Sigmoid colon (tissue), 7 donors: ENCODE measurements around the gene GALNT10. TPM values are rescaled to one million over a fixed set of nuclear protein-coding genes. Genes with fewer than 3 reads are reported as not detected.
A peak's percentile ranks its signal among the peaks of the same experiment; 100 is the strongest.

Experiments used
- DNase-seq: peaks from one replicate; pipeline ENCODE4 v3.0.0-alpha.2; 2019
- H3K27ac ChIP-seq, 4 donors: fragments of 200-600 bp; sonication (generic); one replicate each; pipeline ENCODE4 v1.5.1; 2016 to 2019; ENCODE audit warnings: mild to moderate bottlenecking in 1 of 4
- H3K27me3 ChIP-seq, 3 donors: fragments of 200-600 bp; sonication (generic); one replicate each; pipeline ENCODE4 v1.5.1; 2019; ENCODE audit warnings: mild to moderate bottlenecking in 1 of 3
- H3K36me3 ChIP-seq, 4 donors: fragments of 200-600 bp; sonication (generic); one replicate each; pipeline ENCODE4 v1.5.1; 2016 to 2019
- H3K4me1 ChIP-seq, 4 donors: fragments of 200-600 bp; sonication (generic); one replicate each; pipeline ENCODE4 v1.5.1; 2017 to 2019
- H3K4me3 ChIP-seq, 4 donors: fragments of 200-600 bp; sonication (generic); one replicate each; pipeline ENCODE4 v1.5.1; 2017 to 2019; ENCODE audit warnings: mild to moderate bottlenecking in 2 of 4, moderate library complexity in 1 of 4
- H3K9me3 ChIP-seq, 4 donors: fragments of 200-600 bp in 3 of 4; sonication (generic) in 3 of 4; one replicate each; pipeline versions ENCODE4 v1.5.1 to v1.6.1; 2013 to 2019
- EP300 ChIP-seq, 4 donors: sonication (generic); formaldehyde crosslinking; IDR thresholded peaks; one replicate each; pipeline ENCODE4 v1.6.1; 2017; ENCODE audit warnings: antibody characterized with exemption in 4 of 4
- POLR2A ChIP-seq, 2 donors: fragments of 450-650 bp; IDR thresholded peaks; one replicate each; pipeline ENCODE4 v1.6.1; 2016; ENCODE audit warnings: antibody characterized with exemption in 2 of 2, mild to moderate bottlenecking in 2 of 2, moderate library complexity in 2 of 2
- POLR2AphosphoS5 ChIP-seq, 4 donors: sonication (generic); formaldehyde crosslinking; IDR thresholded peaks; one replicate each; pipeline ENCODE4 v1.6.1; 2017; ENCODE audit warnings: antibody characterized with exemption in 4 of 4
- WGBS, 2 donors: extraction: QIAGEN DNeasy Blood & Tissue Kit; methylation state at CpG; one replicate each; pipeline ENCODE4 v1.1.7; 2013; 5-methylcytosine and 5-hydroxymethylcytosine counted together
- intact Hi-C: fragments of 100-400 bp; cut with DNase I; formaldehyde crosslinking; loops from one replicate; pipeline ENCODE4 v1.15.1; 2023
- polyA plus RNA-seq, 3 donors: library from polyadenylated mRNA; stranded (reverse); fragments of 200-250 nt; gene quantifications; one replicate each; pipeline ENCODE4 v1.2.3, GENCODE V29; 2013
- total RNA-seq, 4 donors: library from RNA; depleted of rRNA; stranded (reverse); fragments of >200 nt; gene quantifications; one replicate each; pipeline ENCODE4 v1.1.0, GENCODE V29; 2016
- TF ChIP-seq, protein P1 (sequence below), 4 experiments: fragments of 450-650 bp in 3 of 4; fragments of 200-600 bp in 1 of 4; IDR thresholded peaks; one replicate each; pipeline ENCODE4 v1.5.1; 2016 to 2019; ENCODE audit warnings: antibody characterized with exemption in 4 of 4, mild to moderate bottlenecking in 3 of 4, moderate library complexity in 2 of 4
- donor health status: healthy with polysubstance abuse.
- donor health status: Bipolar disorder and iron deficiency.
- donor health status: healthy.

Gene GALNT10
- total and polyA plus RNA-seq, 7 donors, result 6.0 to 41.7 (median 24.3) TPM

DNA sequence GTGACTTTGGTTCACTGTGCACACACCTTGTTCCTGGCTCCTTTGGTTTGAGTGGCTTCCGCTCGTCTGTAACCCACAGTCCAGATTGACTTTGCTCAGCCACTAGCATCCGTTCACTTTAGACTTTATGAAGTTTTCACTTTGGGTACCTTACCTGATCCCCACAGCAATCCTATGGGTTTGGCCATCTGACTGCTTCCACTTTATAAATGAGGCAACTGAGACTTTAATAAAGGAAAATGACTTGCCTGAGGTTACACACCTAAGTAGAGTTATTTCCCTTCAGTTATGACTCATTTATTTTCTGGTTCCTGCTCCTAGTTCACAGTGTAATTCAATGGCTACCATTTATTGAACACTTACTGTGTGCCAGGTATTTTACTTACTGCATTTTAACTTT, 161.0 kb downstream of the GALNT10 start:
- H3K4me1 ChIP-seq, result peaks cover 0 to 11% (median 7%) of the 10 kb centered on the region in 4 donors
- TF ChIP-seq EP300 (IDR thresholded peaks at IDR 0.05) (no peak), POLR2A (IDR thresholded peaks at IDR 0.05) (no peak), POLR2AphosphoS5 (IDR thresholded peaks at IDR 0.05) (no peak)
- TF ChIP-seq, protein P1, sequence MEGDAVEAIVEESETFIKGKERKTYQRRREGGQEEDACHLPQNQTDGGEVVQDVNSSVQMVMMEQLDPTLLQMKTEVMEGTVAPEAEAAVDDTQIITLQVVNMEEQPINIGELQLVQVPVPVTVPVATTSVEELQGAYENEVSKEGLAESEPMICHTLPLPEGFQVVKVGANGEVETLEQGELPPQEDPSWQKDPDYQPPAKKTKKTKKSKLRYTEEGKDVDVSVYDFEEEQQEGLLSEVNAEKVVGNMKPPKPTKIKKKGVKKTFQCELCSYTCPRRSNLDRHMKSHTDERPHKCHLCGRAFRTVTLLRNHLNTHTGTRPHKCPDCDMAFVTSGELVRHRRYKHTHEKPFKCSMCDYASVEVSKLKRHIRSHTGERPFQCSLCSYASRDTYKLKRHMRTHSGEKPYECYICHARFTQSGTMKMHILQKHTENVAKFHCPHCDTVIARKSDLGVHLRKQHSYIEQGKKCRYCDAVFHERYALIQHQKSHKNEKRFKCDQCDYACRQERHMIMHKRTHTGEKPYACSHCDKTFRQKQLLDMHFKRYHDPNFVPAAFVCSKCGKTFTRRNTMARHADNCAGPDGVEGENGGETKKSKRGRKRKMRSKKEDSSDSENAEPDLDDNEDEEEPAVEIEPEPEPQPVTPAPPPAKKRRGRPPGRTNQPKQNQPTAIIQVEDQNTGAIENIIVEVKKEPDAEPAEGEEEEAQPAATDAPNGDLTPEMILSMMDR (IDR thresholded peaks at IDR 0.05), result no peak
- H3K27ac ChIP-seq, result no peak overlapping the region
- intact Hi-C loops, result no loop called here
- no peak for DNase-seq
- no peaks in the 10 kb centered on the region for H3K27me3 ChIP-seq
- 94 to 97% methylated on average over 3 of the region's 3 CpGs for WGBS, 2 donors
- H3K36me3 ChIP-seq, result no peaks in the 10 kb centered on the region
- H3K4me3 ChIP-seq, result no peak overlapping the region
- H3K9me3 ChIP-seq, result no peaks in the 10 kb centered on the region

DNA sequence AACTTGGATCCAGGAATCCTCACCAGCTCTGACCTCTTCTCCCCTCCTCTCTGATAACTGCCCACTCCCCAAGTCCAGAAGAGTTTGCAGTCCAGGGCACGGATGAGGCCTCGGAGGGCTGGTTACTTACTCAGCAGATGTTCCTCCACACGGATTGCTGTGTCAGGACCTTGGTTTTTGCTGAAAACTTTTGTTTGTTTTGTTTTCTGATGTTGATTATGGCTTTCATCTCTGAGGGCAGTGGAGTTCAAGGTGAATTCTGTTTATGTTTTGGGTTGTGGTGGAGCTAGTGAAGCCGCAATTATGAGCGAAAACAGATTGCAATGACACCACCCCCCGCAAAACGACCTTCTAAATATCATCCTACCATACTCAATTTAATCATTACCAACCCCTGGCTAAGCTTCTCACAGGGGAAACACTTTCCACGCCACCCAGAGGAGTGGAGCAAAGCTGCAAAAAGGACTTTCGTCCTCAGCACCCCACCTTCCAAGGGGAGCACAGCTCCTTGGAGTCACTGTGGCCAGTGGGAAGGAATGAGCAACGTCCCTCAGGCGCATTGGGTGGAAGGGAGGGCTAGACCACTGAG, 162.5 kb downstream of the GALNT10 start:
- Histone ChIP-seq H3K27ac (no peak overlapping the region), H3K9me3 (no peaks in the 10 kb centered on the region), H3K4me1 (peaks cover 0 to 3% (median under 1%) of the 10 kb centered on the region in 4 donors), H3K27me3 (no peaks in the 10 kb centered on the region), H3K4me3 (no peak overlapping the region), H3K36me3 (no peaks in the 10 kb centered on the region)
- WGBS, 2 donors, result 86 to 93% methylated on average over 11 of the region's 11 CpGs
- intact Hi-C loops, result no loop called here
- TF ChIP-seq, protein P1 (IDR thresholded peaks at IDR 0.05), result no peak
- TF ChIP-seq POLR2AphosphoS5 (IDR thresholded peaks at IDR 0.05) (no peak), EP300 (IDR thresholded peaks at IDR 0.05) (no peak), POLR2A (IDR thresholded peaks at IDR 0.05) (no peak)
- peak; percentile 29 for DNase-seq

DNA sequence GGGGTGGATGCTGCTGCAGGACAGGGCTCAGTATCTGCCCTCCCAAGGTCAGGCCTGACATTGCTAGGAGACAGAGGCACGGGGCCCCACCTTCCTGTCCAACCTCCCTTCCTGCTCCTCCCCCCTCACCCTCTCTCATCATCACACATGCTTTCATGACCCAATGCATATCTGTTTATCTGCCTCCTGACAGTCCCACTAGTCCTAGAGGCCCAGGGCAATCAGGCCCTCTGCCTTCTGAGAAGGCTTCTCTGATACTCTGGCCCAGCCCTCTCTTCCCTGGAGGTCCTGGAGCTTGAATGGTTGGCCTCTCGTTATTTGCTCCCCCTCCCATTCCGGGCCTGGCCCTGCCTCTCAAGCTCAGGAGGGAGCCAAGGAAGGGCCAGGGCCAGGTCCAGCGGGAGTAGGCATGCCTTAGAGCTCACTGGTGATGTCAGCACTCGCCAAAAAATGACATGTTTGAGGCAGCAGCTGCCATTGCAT, 164.6 kb downstream of the GALNT10 start:
- intact Hi-C loops, result no loop called here
- TF ChIP-seq EP300 (IDR thresholded peaks at IDR 0.05), result no peak
- no peak for TF ChIP-seq POLR2AphosphoS5 (IDR thresholded peaks at IDR 0.05)
- TF ChIP-seq POLR2A (IDR thresholded peaks at IDR 0.05), result no peak
- TF ChIP-seq, protein P1 (IDR thresholded peaks at IDR 0.05), result no peak
- no peak overlapping the region for H3K27ac ChIP-seq
- H3K9me3 ChIP-seq, result no peaks in the 10 kb centered on the region
- DNase-seq, result peak; percentile 43
- WGBS, 2 donors, result 74 to 79% methylated on average over 5 of the region's 5 CpGs
- no peaks in the 10 kb centered on the region for H3K36me3 ChIP-seq
- peaks cover 0 to 13% (median 1%) of the 10 kb centered on the region in 4 donors for H3K4me1 ChIP-seq
- no peaks in the 10 kb centered on the region for H3K27me3 ChIP-seq
- no peak overlapping the region for H3K4me3 ChIP-seq

DNA sequence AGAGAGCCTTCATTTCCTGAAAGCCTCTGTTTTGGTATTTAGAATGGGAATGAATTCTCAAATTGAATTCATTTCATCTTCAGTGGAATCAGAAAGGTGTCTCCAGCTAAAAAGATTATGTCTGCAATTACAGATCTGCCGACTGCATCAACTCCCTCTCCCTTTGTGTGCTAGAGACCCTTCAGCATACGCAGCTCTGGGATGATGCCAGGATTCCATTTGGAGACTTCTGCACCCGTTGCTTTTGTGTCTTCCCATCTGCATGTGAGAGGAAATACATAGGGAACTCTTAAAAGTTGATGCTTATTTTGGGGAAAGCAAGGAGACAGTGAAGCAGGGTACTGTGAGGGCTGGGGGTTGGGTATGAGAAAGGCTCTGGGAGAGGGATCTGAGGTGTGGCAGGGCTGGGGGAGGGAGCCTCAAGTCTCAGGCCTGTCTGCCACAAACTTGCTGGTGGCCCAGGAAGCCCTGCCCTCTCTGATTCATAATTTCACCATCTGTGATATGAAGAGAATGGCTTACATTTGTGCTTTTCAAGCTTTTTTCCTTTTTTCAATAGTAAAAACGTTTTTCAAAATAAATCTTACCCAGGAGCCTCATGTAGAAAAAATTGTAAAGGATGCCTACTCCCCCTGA, 165.6 kb downstream of the GALNT10 start:
- Histone ChIP-seq H3K27me3 (no peaks in the 10 kb centered on the region), H3K4me1 (peaks cover 0 to 13% (median 1%) of the 10 kb centered on the region in 4 donors), H3K36me3 (no peaks in the 10 kb centered on the region), H3K4me3 (no peak overlapping the region), H3K27ac (no peak overlapping the region), H3K9me3 (no peaks in the 10 kb centered on the region)
- DNase-seq, result peak; percentile 40
- intact Hi-C loops, result no loop called here
- no peak for TF ChIP-seq POLR2A (IDR thresholded peaks at IDR 0.05)
- no peak for TF ChIP-seq POLR2AphosphoS5 (IDR thresholded peaks at IDR 0.05)
- TF ChIP-seq, protein P1 (IDR thresholded peaks at IDR 0.05), result no peak
- TF ChIP-seq EP300 (IDR thresholded peaks at IDR 0.05), result no peak
- 63 to 71% methylated on average over 4 of the region's 4 CpGs for WGBS, 2 donors
